Retinal pigment epithelial cell (primary cell): ENCODE results near the gene GALNT17.

ENCODE experiments used
- DNase-seq: peaks from one replicate; pipeline ENCODE4 v3.0.0-alpha.2; 2010; ENCODE audit warnings: low read depth
- H3K4me3 ChIP-seq: 2 replicates; pipeline ENCODE4 v1.5.1; 2011; ENCODE audit warnings: mild to moderate bottlenecking, low read length, control low read depth, moderate library complexity
- TF ChIP-seq, protein P1 (sequence below): conservative IDR thresholded peaks from 2 replicates; pipeline ENCODE4 v1.5.1; 2011; ENCODE audit warnings: low read depth, low read length, control low read depth, inconsistent platforms

Gene GALNT17

GRCh38 chr7:71454981-71455380 lies 323.0 kb downstream of the GALNT17 start:
- TF ChIP-seq, protein P1, sequence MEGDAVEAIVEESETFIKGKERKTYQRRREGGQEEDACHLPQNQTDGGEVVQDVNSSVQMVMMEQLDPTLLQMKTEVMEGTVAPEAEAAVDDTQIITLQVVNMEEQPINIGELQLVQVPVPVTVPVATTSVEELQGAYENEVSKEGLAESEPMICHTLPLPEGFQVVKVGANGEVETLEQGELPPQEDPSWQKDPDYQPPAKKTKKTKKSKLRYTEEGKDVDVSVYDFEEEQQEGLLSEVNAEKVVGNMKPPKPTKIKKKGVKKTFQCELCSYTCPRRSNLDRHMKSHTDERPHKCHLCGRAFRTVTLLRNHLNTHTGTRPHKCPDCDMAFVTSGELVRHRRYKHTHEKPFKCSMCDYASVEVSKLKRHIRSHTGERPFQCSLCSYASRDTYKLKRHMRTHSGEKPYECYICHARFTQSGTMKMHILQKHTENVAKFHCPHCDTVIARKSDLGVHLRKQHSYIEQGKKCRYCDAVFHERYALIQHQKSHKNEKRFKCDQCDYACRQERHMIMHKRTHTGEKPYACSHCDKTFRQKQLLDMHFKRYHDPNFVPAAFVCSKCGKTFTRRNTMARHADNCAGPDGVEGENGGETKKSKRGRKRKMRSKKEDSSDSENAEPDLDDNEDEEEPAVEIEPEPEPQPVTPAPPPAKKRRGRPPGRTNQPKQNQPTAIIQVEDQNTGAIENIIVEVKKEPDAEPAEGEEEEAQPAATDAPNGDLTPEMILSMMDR = no peak
- no peak for DNase-seq
- H3K4me3 ChIP-seq = no peak overlapping the region

DNA sequence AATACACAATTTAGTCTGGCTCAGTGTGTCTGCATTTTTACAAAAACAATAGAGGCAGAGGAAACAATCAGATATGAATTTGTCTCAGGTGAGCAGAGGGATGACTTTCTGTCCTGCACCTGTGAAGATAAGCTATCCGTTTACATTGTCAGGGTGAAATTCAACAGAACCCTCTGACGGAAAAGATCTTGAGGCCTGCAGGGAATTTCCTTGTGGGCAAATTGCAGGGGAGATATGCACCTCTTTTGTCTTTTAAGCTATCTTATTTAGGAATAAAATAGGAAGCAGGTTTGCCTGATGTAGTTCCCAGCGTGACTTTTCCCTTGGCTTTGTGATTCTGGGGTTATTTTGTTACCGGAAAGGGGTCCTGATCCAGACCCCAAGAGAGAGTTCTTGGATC lies 325.1 kb downstream of the GALNT17 start:
- DNase-seq = no peak
- TF ChIP-seq, protein P1 = no peak
- no peak overlapping the region for H3K4me3 ChIP-seq

DNA sequence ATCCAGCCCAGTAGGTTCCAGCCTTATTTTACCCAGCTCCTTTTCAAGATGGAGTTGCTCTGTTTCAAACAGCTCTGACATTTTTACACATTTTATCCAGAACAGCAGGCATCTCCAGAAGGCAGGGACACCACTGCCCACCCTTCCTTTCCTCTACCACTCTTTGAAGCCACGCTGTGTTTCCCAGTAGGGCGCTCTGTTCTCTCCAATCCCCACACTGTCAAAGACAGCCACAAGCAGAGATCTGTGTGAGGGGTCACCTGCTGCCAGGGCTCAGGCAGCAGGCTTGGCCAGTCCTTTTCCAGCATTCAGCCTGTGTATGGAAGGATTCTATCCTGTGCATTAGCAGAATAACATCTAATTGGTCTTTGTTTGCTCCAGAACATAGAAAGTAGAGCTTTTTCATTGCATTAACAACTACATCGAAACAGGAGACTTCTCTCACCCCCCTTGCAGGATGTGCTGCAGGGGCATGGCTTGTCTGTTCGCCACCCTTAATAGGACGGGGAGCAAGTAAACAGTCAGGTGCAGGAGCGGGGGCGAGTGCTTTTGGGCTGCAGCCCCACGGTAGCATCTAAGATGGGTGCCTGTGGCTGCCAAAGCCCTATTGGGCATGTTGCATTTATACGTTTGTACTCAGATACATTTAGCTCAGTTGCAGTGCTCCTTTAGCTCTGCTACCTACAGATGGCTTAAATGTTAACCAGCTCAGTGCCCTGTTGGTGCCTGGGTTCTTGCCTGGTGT lies 326.1 kb downstream of the GALNT17 start:
- no peak overlapping the region for H3K4me3 ChIP-seq
- no peak for DNase-seq
- TF ChIP-seq, protein P1 = no peak

GRCh38 chr7:71459132-71459531 lies 327.2 kb downstream of the GALNT17 start:
- H3K4me3 ChIP-seq = no peak overlapping the region
- TF ChIP-seq, protein P1 = no peak
- DNase-seq = no peak

- H3K4me3 ChIP-seq = no peak overlapping the region
- DNase-seq = no peak
- TF ChIP-seq, protein P1 = no peak
Measured at GRCh38 chr7:71461572-71461971, 329.6 kb downstream of the GALNT17 start.

GRCh38 chr7:71465741-71466189 lies 333.8 kb downstream of the GALNT17 start:
- TF ChIP-seq, protein P1 = no peak
- DNase-seq = no peak

More at GRCh38 chr7:71465741-71466189, 333.8 kb downstream of the GALNT17 start:
- H3K4me3 ChIP-seq = no peak overlapping the region
